SK-N-MC (cell line): ENCODE results near the gene BICD1.

Experiments
- EZH2 ChIP-seq: fragments of 200-600 bp; sonication (generic); IDR thresholded peaks from one replicate; pipeline ENCODE4 v1.6.1; 2017; ENCODE audit warnings: antibody characterized with exemption
- FOXP2 ChIP-seq: optimal IDR thresholded peaks from 2 replicates; pipeline ENCODE3; 2011; ENCODE audit warnings: mild to moderate bottlenecking, moderate library complexity; ENCODE audit not compliant: insufficient read depth; ENCODE audit errors: extremely low read length, control extremely low read depth
- POLR2AphosphoS5 ChIP-seq: IDR thresholded peaks from 2 replicates; pipeline ENCODE4 v1.6.1; 2012; ENCODE audit warnings: mild to moderate bottlenecking, low read depth, low read length, borderline replicate concordance

GRCh38 chr12:32298917-32299316 lies 192.3 kb downstream of the BICD1 start:
- TF ChIP-seq POLR2AphosphoS5 (no peak), EZH2 (no peak), FOXP2 (no peak)
